ENCODE data around the gene KSR1. TPM values are rescaled to one million over a fixed set of nuclear protein-coding genes. Genes with fewer than 3 reads are reported as not detected.

Gene KSR1
- total RNA-seq, 2 donors from 2014 or later, result 33.7 to 46.3 TPM

DNA sequence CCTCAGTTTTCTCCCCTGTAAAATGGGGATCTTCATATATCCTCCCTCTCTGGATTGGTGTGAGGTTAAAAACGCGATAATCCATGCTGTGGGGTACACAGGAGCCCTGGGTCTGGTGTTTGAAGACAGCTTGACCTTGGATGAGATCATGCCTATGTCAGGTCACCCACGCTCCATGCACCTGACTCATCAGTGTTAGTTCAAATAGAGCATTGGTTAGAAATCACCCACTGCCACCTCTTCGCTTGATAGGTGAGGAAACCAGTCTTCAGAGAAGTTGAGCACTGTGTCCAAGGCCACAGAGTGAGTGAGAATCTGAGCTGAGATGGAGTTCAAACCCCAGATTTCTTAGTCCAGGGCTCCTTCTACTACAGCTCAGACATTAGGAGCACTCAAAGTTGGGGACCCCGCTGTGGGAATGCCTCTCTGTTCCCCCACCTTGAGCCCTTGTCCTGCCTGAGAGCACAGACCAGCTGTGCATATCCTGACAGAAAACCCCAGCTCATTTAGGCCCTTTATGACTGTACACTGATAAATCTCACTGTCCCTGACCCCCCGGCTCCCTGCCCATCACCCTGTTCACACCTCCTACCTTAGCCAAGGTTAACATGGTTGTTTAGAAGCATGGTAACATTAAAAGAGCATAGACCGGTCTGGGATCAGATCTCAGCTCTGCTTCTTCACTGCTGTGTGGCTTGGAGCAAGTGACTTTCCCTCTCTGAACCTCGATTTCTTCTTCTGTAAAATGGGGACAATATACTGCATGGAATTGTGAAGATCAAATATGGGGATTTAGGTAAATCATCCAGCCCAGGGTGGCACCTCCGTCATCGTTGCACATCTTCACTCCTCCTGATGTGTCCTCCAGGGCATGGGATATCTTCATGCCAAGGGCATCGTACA, 152.3 kb downstream of the KSR1 start:
- Histone ChIP-seq H3K9me3 (ENCODE audit: control insufficient read depth, low read length) (no peaks in the 10 kb centered on the region), H3K36me3 (ENCODE audit: control insufficient read depth, insufficient read depth, low read length) (peaks cover 29% of the 10 kb centered on the region), H3K9ac (ENCODE audit: extremely low read depth, low read length, poor library complexity, severe bottlenecking) (no peak overlapping the region), H3K4me3 (ENCODE audit: low read length) (no peak overlapping the region), H3K4me1 (ENCODE audit: control insufficient read depth, insufficient read depth, low read length) (no peaks in the 10 kb centered on the region), H3K27ac (ENCODE audit: low read depth, low read length) (no peak overlapping the region), H3K27me3 (ENCODE audit: control insufficient read depth, insufficient read depth, low read length, poor library complexity, severe bottlenecking) (no peaks in the 10 kb centered on the region)
- Mint-ChIP-seq H3K4me1 (no peaks in the 10 kb centered on the region), H3K36me3 (ENCODE audit: low read depth) (peaks cover 62% of the 10 kb centered on the region), H3K27me3 (ENCODE audit: insufficient read depth) (no peaks in the 10 kb centered on the region), H3K27ac (no peak overlapping the region), H3K9me3 (no peaks in the 10 kb centered on the region), H3K4me3 (no peak overlapping the region)
- 91% methylated on average over 11 of the region's 11 CpGs for WGBS, 2 experiments (ENCODE audit: insufficient coverage in 1 of 2, insufficient read length in 1 of 2)
- TF ChIP-seq, protein P1, sequence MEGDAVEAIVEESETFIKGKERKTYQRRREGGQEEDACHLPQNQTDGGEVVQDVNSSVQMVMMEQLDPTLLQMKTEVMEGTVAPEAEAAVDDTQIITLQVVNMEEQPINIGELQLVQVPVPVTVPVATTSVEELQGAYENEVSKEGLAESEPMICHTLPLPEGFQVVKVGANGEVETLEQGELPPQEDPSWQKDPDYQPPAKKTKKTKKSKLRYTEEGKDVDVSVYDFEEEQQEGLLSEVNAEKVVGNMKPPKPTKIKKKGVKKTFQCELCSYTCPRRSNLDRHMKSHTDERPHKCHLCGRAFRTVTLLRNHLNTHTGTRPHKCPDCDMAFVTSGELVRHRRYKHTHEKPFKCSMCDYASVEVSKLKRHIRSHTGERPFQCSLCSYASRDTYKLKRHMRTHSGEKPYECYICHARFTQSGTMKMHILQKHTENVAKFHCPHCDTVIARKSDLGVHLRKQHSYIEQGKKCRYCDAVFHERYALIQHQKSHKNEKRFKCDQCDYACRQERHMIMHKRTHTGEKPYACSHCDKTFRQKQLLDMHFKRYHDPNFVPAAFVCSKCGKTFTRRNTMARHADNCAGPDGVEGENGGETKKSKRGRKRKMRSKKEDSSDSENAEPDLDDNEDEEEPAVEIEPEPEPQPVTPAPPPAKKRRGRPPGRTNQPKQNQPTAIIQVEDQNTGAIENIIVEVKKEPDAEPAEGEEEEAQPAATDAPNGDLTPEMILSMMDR (conservative IDR thresholded peaks at IDR 0.05), result no peak
- no peak for DNase-seq

DNA sequence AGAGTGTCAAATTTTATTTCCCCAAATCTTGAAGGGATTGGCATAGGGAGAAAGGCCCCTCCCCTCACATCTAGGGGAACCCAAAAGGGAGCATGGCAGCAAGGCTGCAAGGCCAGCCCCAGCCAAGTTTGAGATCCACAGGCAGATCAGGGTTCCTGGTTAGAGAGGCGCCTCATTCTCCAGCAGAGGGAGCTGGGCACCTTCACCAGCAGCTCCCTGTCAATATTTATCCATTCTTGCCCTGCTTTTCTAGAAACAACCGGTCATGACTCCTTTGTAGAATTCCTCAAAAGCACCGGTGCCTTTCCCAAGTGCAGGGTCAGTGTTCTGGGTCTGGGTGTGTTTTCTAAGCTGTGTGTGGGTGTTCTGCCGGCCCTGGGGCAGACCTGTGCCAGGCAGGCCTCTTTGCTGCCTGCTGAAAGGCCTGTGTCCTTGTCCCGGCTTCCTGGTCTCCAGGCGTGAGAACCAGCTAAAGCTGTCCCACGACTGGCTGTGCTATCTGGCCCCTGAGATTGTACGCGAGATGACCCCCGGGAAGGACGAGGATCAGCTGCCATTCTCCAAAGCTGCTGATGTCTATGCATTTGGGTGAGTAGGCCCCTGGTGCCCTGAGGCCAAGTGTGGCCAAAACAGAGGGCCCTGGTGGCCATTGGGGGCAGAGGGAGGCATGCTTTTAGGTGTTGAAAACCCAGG, 153.5 kb downstream of the KSR1 start:
- no peak overlapping the region for H3K4me3 Mint-ChIP-seq
- H3K36me3 Mint-ChIP-seq (ENCODE audit: low read depth), result peaks cover 61% of the 10 kb centered on the region

GRCh38 chr17:27610304-27610677, 154.0 kb downstream of the KSR1 start:
- Histone ChIP-seq H3K4me3 (ENCODE audit: low read length) (no peak overlapping the region), H3K36me3 (ENCODE audit: control insufficient read depth, insufficient read depth, low read length) (peaks cover 23% of the 10 kb centered on the region), H3K27ac (ENCODE audit: low read depth, low read length) (no peak overlapping the region), H3K4me1 (ENCODE audit: control insufficient read depth, insufficient read depth, low read length) (no peaks in the 10 kb centered on the region), H3K9ac (ENCODE audit: extremely low read depth, low read length, poor library complexity, severe bottlenecking) (no peak overlapping the region), H3K27me3 (ENCODE audit: control insufficient read depth, insufficient read depth, low read length, poor library complexity, severe bottlenecking) (no peaks in the 10 kb centered on the region), H3K9me3 (ENCODE audit: control insufficient read depth, low read length) (no peaks in the 10 kb centered on the region)
- Mint-ChIP-seq H3K27me3 (ENCODE audit: insufficient read depth) (no peaks in the 10 kb centered on the region), H3K9me3 (no peaks in the 10 kb centered on the region), H3K36me3 (ENCODE audit: low read depth) (peaks cover 63% of the 10 kb centered on the region), H3K4me1 (no peaks in the 10 kb centered on the region), H3K4me3 (no peak overlapping the region), H3K27ac (no peak overlapping the region)
- TF ChIP-seq, protein P1 (conservative IDR thresholded peaks at IDR 0.05), result no peak
- no peak for DNase-seq
- 99 to 100% methylated on average over 3 to 4 of the region's 4 CpGs for WGBS, 2 experiments (ENCODE audit: insufficient coverage in 1 of 2, insufficient read length in 1 of 2)

More for the DNA sequence above, 153.5 kb downstream of the KSR1 start:
- Histone ChIP-seq H3K4me3 (ENCODE audit: low read length) (no peak overlapping the region), H3K27ac (ENCODE audit: low read depth, low read length) (no peak overlapping the region), H3K9me3 (ENCODE audit: control insufficient read depth, low read length) (no peaks in the 10 kb centered on the region), H3K4me1 (ENCODE audit: control insufficient read depth, insufficient read depth, low read length) (no peaks in the 10 kb centered on the region), H3K9ac (ENCODE audit: extremely low read depth, low read length, poor library complexity, severe bottlenecking) (no peak overlapping the region), H3K27me3 (ENCODE audit: control insufficient read depth, insufficient read depth, low read length, poor library complexity, severe bottlenecking) (no peaks in the 10 kb centered on the region), H3K36me3 (ENCODE audit: control insufficient read depth, insufficient read depth, low read length) (peaks cover 23% of the 10 kb centered on the region)
- H3K4me1 Mint-ChIP-seq, result no peaks in the 10 kb centered on the region
- H3K27me3 Mint-ChIP-seq (ENCODE audit: insufficient read depth), result no peaks in the 10 kb centered on the region
- no peaks in the 10 kb centered on the region for H3K9me3 Mint-ChIP-seq
- peak overlapping the region; percentile 60 for H3K27ac Mint-ChIP-seq
- WGBS, 2 experiments (ENCODE audit: insufficient coverage in 1 of 2, insufficient read length in 1 of 2), result 92 to 93% methylated on average over 8 to 11 of the region's 11 CpGs
- DNase-seq, result peak; percentile 85
- TF ChIP-seq, protein P1 (conservative IDR thresholded peaks at IDR 0.05), result peak; percentile 79
